NCI-H2227 (cell line): Measurements from ENCODE around the gene PTPRQ.

Source experiments
- DNase-seq: peaks from one replicate; lab custom pipeline; 2025; ENCODE audit not compliant: unreplicated experiment; lab: John Stamatoyannopoulos, UW

The PTPRQ gene

DNA sequence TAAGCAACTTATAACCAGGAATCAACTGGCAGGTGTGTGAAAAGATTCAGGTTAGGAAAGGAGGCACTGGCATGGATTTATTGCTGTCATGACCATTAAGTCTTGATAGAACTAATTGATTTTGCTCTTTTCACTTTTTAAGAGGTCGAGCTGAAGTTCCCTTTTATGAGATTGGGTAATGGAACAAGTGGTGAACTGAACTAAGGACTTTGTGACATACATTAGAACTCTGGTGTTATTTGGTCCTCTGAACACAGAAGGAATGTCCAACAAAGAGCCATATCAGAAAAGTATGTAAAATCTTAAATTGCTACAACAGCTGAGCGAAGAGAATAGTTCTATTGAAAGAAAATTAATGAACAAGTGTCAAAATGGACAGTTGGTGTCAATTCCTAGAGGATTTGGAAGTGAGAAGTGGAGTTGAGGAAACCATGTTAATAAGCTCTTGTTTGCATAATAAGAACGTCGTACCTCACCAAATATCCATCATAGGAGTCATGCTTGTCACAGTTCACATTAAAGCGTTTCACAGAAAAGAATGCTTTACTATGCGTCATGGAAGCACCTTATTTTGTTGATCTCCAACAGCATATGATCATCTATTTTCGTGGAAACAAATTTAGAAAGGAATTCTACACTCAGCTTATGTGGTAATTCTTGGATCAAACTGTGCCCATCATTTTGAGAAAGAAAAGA, 255.0 kb downstream of the PTPRQ start:
- no peak for DNase-seq

DNA sequence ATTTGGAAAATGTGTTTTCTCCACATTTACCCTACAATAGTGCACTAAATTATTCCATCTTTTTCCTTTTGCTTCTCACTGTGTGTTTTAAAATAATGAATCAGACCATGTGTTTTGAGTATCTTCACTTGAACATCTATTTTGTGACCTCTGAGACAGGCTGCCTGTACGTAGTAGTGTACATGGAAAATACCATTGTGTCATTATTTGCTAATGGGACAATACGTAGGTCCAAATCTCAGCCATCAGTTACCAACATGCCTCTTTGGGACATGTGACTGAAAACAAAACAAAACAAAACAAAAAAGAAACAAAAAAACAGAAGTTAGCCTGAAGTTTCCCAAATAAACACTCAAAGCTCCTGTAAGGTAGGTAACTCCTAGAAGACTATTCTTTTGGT, 256.3 kb downstream of the PTPRQ start:
- no peak for DNase-seq

DNA sequence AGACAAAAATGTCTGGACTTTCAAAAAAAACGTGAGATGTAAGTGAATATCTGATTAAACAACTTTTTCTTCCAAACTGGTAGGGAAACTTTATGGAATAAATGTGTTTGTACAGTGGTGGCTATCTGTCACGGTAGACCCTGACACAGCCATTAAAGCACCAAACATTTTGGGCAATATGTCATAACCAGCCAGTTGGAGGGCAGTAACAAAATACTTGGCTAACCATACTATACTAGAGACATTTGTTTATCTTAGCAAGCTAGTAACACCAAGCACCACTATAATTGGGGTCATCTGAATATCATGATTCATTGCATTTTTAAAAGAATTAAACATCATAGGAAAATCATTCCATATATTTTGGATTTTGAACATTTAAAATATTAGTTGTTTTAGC, 257.4 kb downstream of the PTPRQ start:
- DNase-seq = no peak

DNA sequence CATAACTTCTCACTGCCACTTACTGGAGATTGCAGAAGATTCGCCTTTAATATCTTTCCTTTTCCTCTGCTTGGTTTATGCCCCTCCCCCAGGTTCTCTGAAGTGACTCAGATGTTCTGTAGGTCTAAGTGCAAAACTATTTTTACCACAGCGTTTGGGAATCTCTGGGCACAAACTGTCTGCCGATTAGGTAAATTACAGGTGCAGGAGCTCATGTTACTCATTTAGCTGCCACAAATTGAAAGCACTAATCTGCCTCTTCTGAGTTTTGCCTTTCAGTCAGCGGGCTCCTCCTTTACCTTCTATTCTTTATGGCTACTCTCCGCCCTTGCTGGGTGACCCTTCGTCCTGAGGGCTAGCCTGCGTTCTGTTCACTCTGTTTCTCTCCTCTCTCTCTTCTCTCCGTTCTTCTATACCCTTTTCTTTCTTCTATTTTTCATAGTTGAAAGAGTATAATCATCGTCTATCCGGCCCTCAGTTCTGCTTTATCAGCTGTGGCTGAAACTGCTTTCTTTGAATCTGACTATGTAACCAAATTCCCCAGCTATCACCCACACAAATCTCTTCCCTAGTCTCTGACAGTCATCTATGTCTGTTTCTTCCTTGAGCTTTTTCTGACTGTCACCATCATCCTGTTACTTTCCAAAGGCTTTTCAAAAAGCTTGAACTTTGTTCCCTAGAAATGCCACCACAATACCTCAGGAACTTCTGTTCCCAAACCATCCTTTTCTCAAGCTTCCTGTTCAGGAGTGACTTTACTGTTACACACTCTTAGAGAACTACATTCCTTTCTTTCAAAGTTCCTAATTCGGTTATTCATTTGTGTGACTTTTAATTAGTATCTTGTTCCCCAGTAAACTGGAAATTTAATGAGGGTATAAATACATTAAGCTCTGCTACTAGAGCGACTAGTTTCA, 259.1 kb downstream of the PTPRQ start:
- DNase-seq = peak; percentile 45

DNA sequence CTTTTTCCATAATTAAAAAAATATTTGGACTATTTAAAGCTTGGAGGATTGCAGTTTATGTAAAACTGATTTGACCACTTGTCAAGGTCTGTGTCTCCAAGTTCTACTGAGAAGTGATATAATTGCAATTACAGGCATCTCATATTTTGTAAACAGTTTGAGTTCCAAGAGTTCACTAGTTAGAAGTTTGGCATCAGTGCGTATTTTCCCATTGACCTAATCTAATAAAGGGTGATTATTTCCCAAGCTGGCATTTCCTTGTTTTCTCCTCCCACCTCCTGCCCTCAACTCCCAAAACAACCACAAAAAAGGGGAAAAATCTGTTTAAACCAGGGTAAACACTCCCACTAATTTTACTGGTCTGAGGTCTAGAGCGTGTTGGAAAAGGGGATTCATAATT, 260.4 kb downstream of the PTPRQ start:
- no peak for DNase-seq

DNA sequence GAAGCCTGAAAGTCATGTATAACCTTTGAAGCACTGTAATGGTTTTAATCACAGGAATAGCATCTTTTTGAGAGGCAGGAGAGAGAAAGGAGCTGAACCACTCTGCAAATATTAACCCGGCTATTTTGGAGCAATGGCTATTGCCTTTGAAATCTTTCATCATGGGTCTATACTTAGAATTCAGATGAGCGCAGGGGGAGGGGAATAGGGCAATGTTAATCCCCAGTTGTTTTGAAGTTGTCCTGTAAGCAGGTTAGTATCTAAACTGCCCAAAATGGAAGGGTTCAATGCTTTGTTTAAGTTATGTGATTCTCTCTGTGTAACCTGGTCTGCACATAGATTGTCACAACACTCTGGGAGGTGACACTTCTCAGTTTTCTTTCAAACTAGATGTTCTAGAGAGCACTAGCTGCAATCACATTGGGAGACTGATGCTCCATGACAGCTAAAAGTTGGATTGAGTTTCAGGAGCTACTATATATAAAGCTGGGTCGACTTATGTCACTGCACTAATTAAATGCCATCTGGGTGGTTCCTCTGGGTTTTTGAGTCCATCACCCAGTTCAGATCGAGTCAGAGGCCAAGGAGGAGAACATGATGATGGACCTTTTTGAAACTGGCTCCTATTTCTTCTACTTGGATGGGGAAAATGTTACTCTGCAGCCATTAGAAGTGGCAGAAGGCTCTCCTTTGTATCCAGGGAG, 263.2 kb downstream of the PTPRQ start, which contains the start of gene MYF6:
Gene MYF6 (plus strand): TSS at position 509 of the 704 bp plus-strand sequence. CDS start 86 bp downstream, at position 595.
- no peak for DNase-seq

DNA sequence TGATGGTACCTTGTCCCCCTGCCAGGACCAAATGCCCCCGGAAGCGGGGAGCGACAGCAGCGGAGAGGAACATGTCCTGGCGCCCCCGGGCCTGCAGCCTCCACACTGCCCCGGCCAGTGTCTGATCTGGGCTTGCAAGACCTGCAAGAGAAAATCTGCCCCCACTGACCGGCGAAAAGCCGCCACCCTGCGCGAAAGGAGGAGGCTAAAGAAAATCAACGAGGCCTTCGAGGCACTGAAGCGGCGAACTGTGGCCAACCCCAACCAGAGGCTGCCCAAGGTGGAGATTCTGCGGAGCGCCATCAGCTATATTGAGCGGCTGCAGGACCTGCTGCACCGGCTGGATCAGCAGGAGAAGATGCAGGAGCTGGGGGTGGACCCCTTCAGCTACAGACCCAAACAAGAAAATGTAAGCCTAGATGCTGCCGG, 263.8 kb downstream of the PTPRQ start:
- DNase-seq = no peak

DNA sequence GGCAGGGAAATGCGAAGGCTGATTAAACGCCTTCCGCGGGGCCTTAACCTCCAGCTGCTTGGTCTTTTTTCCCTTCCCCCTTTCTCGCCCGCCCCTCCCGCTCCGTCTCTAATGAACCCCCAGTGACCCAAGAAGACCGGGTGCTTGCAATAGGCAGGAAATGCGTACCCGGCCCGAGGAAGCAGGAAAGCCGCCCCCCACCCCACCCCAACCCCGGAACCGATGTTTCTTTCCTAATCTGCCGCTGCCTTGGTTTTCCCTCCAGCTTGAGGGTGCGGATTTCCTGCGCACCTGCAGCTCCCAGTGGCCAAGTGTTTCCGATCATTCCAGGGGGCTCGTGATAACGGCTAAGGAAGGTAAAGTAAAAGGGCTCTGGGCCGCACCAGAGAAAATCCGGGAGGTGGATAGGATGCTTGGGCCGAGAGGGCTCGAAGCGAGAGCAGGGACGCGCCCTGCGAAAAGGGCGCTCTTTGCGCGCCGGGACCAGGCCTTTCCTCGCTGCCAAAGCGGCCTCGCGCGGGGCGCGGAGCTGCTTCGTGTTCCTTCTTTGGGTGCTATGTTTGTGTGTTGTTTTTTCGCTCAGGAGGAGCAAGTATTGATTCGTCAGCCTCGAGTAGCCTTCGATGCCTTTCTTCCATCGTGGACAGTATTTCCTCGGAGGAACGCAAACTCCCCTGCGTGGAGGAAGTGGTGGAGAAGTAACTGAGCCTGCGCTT, 264.4 kb downstream of the PTPRQ start:
- no peak for DNase-seq

DNA sequence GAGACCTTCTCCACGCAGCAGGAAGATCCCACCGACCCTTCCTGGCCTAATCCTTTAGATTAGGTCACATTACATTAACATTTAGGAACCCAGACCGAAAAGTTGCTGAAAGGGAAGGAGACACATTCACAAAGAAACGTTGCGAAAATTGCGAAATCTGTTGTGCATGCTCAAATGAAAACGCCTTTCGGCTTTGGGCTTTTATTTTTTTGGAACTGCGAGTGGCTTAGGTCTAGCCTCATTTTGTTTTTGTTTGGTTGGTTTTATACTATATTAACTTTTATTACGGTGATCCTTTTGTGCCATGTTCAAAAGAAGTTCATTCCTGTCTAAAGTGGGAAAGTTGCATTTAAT, 264.9 kb downstream of the PTPRQ start:
- DNase-seq = no peak

DNA sequence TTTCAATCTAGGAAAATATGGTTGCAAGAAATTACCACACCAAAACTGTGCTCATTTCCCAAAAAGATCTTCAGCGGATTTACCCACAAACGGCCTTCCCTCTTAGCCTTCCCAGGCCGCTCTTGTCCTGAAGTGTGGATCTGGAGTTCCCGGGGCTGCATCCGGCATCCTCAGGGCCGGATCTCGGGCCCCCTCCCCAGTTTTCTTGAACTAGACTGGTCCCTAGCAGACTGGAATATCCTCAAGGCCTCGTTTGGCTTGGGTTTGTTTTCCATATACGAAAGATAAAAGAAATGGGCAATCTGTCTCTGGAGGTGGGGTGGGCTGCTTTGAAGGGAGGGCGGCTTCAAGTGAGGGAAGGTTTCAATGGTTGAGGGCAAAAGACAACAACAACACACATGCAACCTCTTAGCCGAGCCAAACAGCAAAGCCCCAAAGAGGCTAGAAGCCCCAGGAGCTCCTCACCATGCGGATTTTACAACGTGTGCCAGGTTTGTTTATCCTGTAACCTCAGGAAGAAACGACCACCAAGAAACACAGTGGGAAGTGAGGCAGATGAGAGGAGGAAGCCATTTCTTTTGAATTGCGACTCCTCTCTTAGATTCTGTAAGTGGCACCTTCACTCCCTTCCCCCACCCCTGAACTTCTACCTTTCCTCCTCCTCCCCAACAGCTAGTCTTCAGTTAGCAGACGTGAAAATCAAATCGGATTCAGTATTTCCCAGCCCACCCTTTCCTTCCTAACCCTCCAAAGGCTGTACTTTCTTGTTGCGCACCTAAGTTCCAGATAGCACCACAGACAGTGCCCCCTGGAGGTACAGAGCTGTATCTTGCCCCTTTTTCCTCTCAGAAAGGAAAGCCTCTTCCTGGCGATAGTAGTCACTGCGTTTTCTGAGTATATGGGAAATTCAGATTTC, 266.0 kb downstream of the PTPRQ start:
- DNase-seq = no peak

DNA sequence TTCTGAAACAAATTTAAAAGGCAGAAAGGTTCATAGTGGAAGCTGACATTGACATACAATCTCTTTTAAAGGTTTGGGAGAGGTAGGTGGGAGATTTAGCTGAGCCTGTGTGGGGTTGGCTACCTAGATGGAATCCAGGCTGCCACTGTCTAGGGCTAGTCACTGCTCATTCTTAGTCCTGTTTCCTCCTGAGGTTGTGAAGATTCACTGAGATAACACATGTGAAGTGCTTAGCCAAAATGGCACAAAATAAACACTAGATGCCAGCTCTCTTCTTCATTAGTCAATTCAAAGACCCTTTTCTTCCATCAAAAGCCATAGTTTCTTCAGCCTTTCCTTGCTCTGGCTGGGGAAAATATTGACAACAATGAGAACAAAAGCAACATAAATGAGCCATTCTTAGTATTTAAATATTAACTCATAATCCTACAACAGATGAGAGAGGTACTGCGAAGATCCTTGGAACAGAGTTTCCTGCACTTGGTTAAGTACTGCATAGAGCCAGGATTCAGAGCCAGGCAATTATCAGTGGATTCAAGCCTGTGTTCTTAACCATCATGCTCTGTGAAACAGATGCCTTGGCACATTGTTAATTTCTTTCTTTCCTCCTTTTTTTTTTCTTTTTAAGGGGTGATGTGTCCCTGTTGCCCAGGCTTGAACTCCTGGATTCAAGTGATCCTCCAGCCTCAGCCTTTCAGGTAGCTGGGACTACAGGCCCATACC, 266.9 kb downstream of the PTPRQ start:
- DNase-seq = no peak

DNA sequence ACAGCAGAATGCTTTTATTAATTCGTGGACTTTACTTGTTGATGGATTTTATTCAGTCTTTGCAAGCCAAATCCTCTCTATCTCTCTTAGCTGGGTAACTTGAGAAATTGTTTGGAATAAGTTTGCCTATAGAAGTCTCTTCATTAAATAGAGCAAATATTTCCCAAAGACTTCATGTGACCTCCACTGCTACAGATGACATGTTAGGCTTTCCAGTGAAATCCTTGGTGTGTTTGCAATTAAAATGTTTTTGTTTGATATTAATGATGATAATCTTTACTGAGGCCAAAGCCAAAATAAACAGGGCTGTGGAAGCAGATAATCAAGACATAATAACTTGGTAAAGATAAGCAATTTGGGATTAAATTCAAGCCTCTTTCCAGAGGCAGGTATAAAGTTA, 267.8 kb downstream of the PTPRQ start:
- no peak for DNase-seq

DNA sequence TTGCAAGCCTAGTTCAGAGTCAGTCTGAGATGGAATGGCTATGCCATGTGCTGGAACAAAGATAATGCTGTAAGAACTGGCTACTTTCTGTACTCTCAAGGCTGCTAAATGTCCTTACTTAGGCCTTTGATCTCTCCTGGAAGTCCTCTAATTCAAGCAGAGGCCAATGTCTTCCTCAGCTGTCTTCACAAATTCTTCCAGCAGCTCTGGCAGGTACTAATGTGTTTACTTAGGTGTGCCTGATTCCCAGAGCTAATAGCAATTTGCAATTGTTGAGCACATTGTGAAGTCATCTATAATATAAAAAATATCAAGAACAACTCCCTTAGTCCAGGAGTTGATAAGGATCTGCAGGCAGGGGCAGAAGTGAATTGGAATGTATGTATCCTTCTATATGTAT, 268.8 kb downstream of the PTPRQ start:
- DNase-seq = no peak

DNA sequence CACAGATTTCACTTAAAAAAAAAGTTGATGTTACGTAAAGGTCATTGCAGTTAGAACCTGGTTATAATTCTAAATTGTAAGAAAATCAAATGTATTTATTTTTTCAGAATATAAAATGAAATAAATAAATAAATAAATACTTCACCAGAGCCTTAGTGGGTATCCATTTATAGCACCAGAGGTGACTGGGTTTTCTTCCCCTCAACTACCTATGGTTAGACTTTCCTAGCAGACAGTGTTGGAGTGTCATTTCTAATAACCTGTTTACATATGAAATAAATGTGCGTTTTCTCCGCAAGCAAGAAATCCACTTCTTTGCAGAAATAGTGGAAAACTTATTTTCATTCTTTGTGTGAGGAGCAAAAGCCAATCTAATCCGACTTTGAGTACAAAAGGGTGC, 269.4 kb downstream of the PTPRQ start:
- DNase-seq = no peak

DNA sequence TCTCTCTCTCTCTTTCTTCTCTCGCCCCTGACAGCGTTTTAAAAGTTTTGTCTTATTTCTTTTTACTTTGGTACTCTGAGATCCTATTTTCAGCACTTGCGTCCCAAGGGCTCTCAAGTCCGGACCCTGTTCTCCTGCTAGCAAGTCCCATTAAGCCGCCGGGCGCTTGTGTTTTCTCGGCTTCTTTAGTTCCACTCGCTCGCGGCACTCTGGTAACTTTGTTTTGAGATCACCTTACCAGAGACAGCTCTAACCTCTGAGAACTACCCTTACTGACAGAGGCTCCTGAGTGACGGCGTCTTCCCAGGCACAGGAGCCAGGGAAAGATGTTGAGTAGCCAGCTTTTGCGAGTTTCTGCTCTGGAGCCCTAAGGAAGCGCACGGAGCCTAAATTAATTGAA, 270.0 kb downstream of the PTPRQ start:
- no peak for DNase-seq

DNA sequence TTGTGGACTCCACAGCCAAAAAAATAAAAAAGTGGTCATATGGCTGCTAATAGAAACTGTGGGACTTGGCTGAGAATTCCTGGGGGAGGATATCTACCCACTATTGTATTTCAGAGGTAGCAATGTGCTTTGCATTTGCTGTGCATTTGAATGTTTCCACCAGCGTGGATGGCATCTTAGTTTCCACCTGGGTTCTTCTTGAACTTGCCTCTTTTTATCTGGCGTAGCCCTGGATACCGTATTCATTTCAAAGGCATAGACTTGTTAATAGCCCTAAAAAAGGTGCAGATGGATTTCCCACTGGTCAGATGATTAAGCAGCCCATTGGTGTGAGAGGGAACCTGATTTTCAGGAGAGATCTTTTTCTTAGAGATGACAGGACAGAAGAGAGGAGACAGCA, 270.8 kb downstream of the PTPRQ start:
- DNase-seq = no peak

DNA sequence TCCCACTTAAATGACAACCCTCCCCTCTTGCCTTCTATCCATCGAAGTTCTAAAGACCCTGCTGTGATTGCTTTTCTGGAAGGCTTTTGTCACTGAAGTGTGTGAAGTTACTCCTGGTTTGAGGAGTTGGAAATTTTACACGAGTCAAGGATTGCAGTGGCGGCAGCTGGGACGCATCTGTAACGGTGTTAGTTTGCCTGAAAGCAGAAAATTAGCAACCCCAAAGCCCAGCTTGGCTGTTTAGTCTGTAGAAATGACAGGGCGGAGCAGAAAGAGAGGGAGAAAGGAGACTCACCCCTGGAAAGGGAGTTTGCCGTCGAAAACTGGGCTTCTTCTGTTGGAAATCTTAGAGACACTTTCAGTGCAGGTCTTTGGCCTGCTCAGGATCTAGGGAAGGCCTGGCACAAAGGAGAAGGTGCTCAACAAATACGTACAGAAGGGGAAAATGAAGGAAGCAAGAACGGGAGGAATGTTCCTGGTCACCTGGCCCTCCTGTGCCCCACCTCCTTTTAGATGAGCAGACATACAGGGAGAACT, 271.7 kb downstream of the PTPRQ start:
- DNase-seq = no peak

DNA sequence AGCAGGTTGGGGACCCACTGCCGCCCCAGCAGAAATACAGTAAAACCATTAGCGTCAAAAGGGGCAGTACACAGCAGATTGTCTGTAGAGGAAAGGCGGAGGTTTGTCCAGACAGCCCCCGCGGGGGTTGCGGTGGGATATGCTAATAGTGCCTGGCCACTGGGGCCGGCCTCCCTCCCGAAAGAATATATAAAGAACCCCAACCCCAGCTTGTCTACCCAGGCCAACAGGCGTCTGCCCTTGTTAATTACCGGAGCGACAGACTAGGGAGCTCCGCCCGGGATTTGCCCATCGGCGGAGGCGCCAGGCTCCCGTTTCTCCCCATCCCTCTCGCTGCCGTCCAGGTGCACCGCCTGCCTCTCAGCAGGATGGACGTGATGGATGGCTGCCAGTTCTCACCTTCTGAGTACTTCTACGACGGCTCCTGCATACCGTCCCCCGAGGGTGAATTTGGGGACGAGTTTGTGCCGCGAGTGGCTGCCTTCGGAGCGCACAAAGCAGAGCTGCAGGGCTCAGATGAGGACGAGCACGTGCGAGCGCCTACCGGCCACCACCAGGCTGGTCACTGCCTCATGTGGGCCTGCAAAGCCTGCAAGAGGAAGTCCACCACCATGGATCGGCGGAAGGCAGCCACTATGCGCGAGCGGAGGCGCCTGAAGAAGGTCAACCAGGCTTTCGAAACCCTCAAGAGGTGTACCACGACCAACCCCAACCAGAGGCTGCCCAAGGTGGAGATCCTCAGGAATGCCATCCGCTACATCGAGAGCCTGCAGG, 272.8 kb downstream of the PTPRQ start, which contains the start of gene MYF5:
Gene MYF5 (plus strand): TSS at position 217 of the 774 bp plus-strand sequence. CDS start 152 bp downstream, at position 369.
- DNase-seq = no peak
